ENCODE measurements around the gene TBC1D25. TPM values are rescaled to one million over a fixed set of nuclear protein-coding genes. Genes with fewer than 3 reads are reported as not detected.

Gene TBC1D25
- total and polyA plus RNA-seq, 4 donors = 2.6 to 5.8 (median 3.3) TPM

GRCh38 chrX:48574270-48575266 is 35.1 kb downstream of the TBC1D25 start, which contains the start of gene RBM3:
Gene RBM3 (plus strand): TSS chrX:48574484. CDS start chrX:48575181, 697 bp downstream.
- Histone ChIP-seq H3K9ac (ENCODE audit: low read depth in 1 of 2, low read length in 2 of 2) (peak within 1 kb of the TSS; percentile 69 to 95), H3K4me3 (ENCODE audit: low read depth in 1 of 3, low read length in 3 of 3) (peak within 1 kb of the TSS; percentile 52 to 95 (median 85)), H3K9me3 (ENCODE audit: control insufficient read depth in 4 of 4, low read length in 3 of 4) (no peaks in the 10 kb centered on the region), H3K27me3 (ENCODE audit: control insufficient read depth in 4 of 4, insufficient read depth in 4 of 4, low read length in 3 of 4) (no peaks in the 10 kb centered on the region), H3K4me1 (ENCODE audit: control insufficient read depth in 4 of 4, insufficient read depth in 4 of 4, low read length in 3 of 4) (peaks cover 2 to 14% (median 5%) of the 10 kb centered on the region in 4 donors), H3K36me3 (ENCODE audit: control insufficient read depth in 4 of 4, insufficient read depth in 3 of 4, low read depth in 1 of 4, low read length in 3 of 4) (peaks cover 5 to 31% (median 22%) of the 10 kb centered on the region in 4 donors), H3K27ac (ENCODE audit: low read depth in 1 of 2, low read length in 2 of 2) (peak within 1 kb of the TSS; percentile 99)
- peak; percentile 87 for DNase-seq (ENCODE audit: low spot score)
- WGBS = under 1% methylated on average over 71 of the region's 71 CpGs
- TF ChIP-seq TAF1 (conservative IDR thresholded peaks at IDR 0.05) = peak; percentile 70
- TF ChIP-seq HNF4G (IDR thresholded peaks at IDR 0.05) = no peak
- peak; percentile 15 to 29 for TF ChIP-seq RAD21 (IDR thresholded peaks at IDR 0.05)
- peak; percentile 99 for TF ChIP-seq YY1 (IDR thresholded peaks at IDR 0.05)
- peak; percentile 61 for TF ChIP-seq REST (IDR thresholded peaks at IDR 0.05)
- TF ChIP-seq FOXA2 (IDR thresholded peaks at IDR 0.05) = no peak
- TF ChIP-seq ATF3 (IDR thresholded peaks at IDR 0.05) = no peak
- TF ChIP-seq MAX (IDR thresholded peaks at IDR 0.05) = peak; percentile 77
- no peak for TF ChIP-seq ZBTB33 (IDR thresholded peaks at IDR 0.05)
- TF ChIP-seq FOXA1 (IDR thresholded peaks at IDR 0.05) = no peak
- TF ChIP-seq GABPA (IDR thresholded peaks at IDR 0.05 in 1 of 2, conservative IDR thresholded peaks at IDR 0.05 in 1 of 2) = peak; percentile 68 to 90
- peak; percentile 69 for TF ChIP-seq SP1 (IDR thresholded peaks at IDR 0.05)
- peak in 1 of 2 donors; percentile 29 for TF ChIP-seq RXRA (IDR thresholded peaks at IDR 0.05)
- peak; percentile 30 for TF ChIP-seq CTCF (IDR thresholded peaks at IDR 0.05; ENCODE audit: low read depth, low read length, missing input control)
- peak; percentile 28 to 54 for TF ChIP-seq EGR1 (IDR thresholded peaks at IDR 0.05; ENCODE audit: low read depth in 2 of 2)
- TF ChIP-seq HNF4A (conservative IDR thresholded peaks at IDR 0.05) = no peak
- TF ChIP-seq NR2F2 (IDR thresholded peaks at IDR 0.05) = peak; percentile 55
- TF ChIP-seq JUND (IDR thresholded peaks at IDR 0.05) = no peak

Data from liver (tissue), 9 donors.